Duodenal mucosa (tissue), 2 donors: ENCODE results near the gene LIPC.

Source experiments
- H3K27ac ChIP-seq: one replicate; pipeline ENCODE4 v1.7.0; 2013; ENCODE audit warnings: low read depth, low read length
- H3K27me3 ChIP-seq, 2 donors: one replicate each; pipeline ENCODE4 v1.7.0; 2013; ENCODE audit warnings: low read length in 2 of 2, control low read depth in 1 of 2; ENCODE audit not compliant: insufficient read depth in 2 of 2, control insufficient read depth in 1 of 2
- H3K36me3 ChIP-seq, 2 donors: one replicate each; pipeline ENCODE4 v1.7.0; 2013; ENCODE audit warnings: low read length in 2 of 2, control low read depth in 1 of 2; ENCODE audit not compliant: insufficient read depth in 2 of 2, control insufficient read depth in 1 of 2
- H3K4me1 ChIP-seq, 2 donors: one replicate each; pipeline ENCODE4 v1.7.0; 2013; ENCODE audit warnings: low read length in 2 of 2, control low read depth in 1 of 2; ENCODE audit not compliant: insufficient read depth in 2 of 2, control insufficient read depth in 1 of 2
- H3K4me3 ChIP-seq, 2 donors: one replicate each; pipeline ENCODE4 v1.7.0; 2013; ENCODE audit warnings: low read length in 2 of 2, low read depth in 1 of 2
- H3K9ac ChIP-seq, 2 donors: one replicate each; pipeline ENCODE4 v1.7.0; 2013; ENCODE audit warnings: low read length in 2 of 2, low read depth in 1 of 2
- H3K9me3 ChIP-seq, 2 donors: one replicate each; pipeline ENCODE4 v1.7.0; 2013; ENCODE audit warnings: low read length in 2 of 2, control low read depth in 1 of 2; ENCODE audit not compliant: control insufficient read depth in 1 of 2

LIPC gene

GRCh38 chr15:58441376-58442070, 9.7 kb downstream of the LIPC start:
- H3K9me3 ChIP-seq, result no peaks in the 10 kb centered on the region
- H3K9ac ChIP-seq, result peak overlapping the region in 1 of 2 donors; percentile 27
- peak overlapping the region in 1 of 2 donors; percentile 17 for H3K4me3 ChIP-seq
- H3K27me3 ChIP-seq, result no peaks in the 10 kb centered on the region
- peaks cover 47% of the 10 kb centered on the region in 2 donors for H3K4me1 ChIP-seq
- H3K27ac ChIP-seq, result peak overlapping the region; percentile 3
- H3K36me3 ChIP-seq, result no peaks in the 10 kb centered on the region

GRCh38 chr15:58442122-58442521, 10.3 kb downstream of the LIPC start:
- H3K4me1 ChIP-seq, result peaks cover 47 to 49% of the 10 kb centered on the region in 2 donors
- H3K9ac ChIP-seq, result peak overlapping the region in 1 of 2 donors; percentile 27

DNA sequence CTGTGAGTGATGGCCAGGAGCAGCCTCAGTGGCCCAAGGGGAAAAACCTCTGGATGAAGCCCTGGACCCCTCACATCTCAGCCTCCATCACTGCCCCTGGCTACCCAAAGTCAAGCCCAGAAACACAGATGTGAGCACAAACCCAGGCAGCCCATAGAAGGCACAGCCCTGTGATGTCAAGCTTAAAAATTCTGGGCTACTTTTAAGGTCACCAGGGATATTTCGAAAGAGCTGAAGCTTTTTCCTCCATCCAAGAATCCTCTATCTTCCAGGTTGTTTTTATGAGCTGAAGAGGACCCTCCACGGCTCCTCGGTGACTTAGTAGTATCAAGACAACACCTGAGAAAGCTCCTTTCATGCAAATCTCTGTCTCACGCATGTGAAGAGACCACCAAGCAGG, 11.5 kb downstream of the LIPC start:
- no peaks in the 10 kb centered on the region for H3K27me3 ChIP-seq
- H3K9ac ChIP-seq, result no peak overlapping the region
- peaks cover 59 to 60% of the 10 kb centered on the region in 2 donors for H3K4me1 ChIP-seq
- H3K4me3 ChIP-seq, result no peak overlapping the region
- H3K36me3 ChIP-seq, result no peaks in the 10 kb centered on the region
- no peaks in the 10 kb centered on the region for H3K9me3 ChIP-seq
- no peak overlapping the region for H3K27ac ChIP-seq

More at GRCh38 chr15:58442122-58442521, 10.3 kb downstream of the LIPC start:
- Histone ChIP-seq H3K4me3 (peak overlapping the region in 1 of 2 donors; percentile 17), H3K36me3 (no peaks in the 10 kb centered on the region), H3K27me3 (no peaks in the 10 kb centered on the region), H3K27ac (peak overlapping the region; percentile 3), H3K9me3 (no peaks in the 10 kb centered on the region)

GRCh38 chr15:58444056-58444455, 12.3 kb downstream of the LIPC start:
- peaks cover 65 to 68% of the 10 kb centered on the region in 2 donors for H3K4me1 ChIP-seq
- H3K27ac ChIP-seq, result no peak overlapping the region
- no peaks in the 10 kb centered on the region for H3K36me3 ChIP-seq

DNA sequence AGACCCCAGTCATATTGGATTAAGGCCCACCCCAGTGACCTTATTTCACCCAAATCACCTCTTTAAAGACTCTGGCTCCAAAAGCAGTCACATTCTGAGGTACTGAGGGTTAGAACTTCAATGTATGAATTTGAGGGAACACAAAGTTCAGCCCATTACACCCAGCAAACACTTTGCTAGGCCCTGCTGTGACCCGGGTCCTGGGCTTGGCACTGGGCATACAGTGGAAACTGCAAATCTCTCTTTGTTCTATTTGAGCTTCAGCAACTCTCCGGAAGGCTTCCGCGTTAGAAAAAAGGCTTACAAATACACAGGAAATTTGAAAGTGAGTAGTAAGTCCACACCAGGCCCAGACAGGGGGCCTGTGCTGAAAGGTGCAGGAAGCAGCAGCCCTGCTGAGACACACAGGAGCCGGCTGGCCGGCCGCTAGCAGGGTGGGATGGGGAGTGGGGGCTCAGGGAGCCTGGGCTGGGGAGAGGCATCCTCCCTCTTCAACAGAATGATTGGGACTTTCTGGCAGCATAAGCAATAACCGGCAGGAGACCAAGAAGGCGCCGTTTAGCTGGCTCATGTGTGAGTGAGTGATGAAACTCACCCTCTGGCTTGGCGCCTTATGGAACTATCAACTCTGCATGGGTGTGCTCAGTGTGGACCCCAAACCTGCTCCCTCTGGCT, 13.0 kb downstream of the LIPC start:
- Histone ChIP-seq H3K4me1 (peaks cover 62 to 63% of the 10 kb centered on the region in 2 donors), H3K36me3 (no peaks in the 10 kb centered on the region), H3K27me3 (no peaks in the 10 kb centered on the region), H3K9me3 (no peaks in the 10 kb centered on the region), H3K4me3 (no peak overlapping the region), H3K9ac (no peak overlapping the region), H3K27ac (no peak overlapping the region)

More at GRCh38 chr15:58444056-58444455, 12.3 kb downstream of the LIPC start:
- H3K27me3 ChIP-seq, result no peaks in the 10 kb centered on the region
- no peak overlapping the region for H3K4me3 ChIP-seq
- no peaks in the 10 kb centered on the region for H3K9me3 ChIP-seq
- H3K9ac ChIP-seq, result no peak overlapping the region

DNA sequence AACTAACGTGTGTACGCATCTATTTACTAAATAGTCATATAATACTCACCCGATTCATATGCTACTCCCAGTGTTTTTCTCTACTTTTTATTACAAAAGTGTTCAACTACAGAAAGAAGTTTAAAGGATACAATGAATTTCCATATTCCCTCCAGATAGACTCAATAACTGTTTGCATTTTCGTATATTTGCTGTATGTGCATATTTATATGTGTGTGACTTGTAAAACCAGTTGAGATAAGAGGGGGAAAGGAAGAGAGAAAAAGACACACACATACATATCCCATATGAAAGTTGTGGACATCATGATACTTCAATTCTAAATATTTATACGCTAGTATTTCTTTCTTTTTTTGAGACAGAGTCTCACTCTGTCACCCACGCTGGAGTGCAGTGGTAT, 14.1 kb downstream of the LIPC start:
- Histone ChIP-seq H3K9me3 (no peaks in the 10 kb centered on the region), H3K36me3 (no peaks in the 10 kb centered on the region), H3K27me3 (no peaks in the 10 kb centered on the region), H3K9ac (no peak overlapping the region), H3K27ac (no peak overlapping the region), H3K4me3 (no peak overlapping the region), H3K4me1 (peaks cover 52 to 54% of the 10 kb centered on the region in 2 donors)

DNA sequence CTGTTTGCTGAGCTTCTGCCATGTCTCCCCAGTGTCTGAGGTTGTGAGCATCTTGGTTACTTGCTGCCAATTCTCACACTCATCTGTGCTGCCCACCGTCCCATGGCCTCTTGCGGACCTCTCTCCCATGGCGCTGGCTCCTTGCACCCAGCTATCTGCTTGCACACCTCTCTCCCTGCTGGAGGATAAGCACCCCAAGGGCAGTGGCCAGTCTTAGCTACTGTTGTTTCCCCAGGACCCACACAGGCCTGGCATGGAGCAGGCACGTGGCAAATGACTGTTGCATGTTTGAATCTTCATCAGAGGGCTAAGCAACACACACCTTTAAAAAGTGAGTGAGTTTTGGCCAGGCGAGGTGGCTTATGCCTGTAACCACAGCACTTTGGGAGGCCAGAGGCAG, 14.7 kb downstream of the LIPC start:
- Histone ChIP-seq H3K9me3 (no peaks in the 10 kb centered on the region), H3K27me3 (no peaks in the 10 kb centered on the region), H3K4me3 (no peak overlapping the region), H3K9ac (no peak overlapping the region), H3K36me3 (no peaks in the 10 kb centered on the region), H3K27ac (no peak overlapping the region), H3K4me1 (peaks cover 47 to 48% of the 10 kb centered on the region in 2 donors)

DNA sequence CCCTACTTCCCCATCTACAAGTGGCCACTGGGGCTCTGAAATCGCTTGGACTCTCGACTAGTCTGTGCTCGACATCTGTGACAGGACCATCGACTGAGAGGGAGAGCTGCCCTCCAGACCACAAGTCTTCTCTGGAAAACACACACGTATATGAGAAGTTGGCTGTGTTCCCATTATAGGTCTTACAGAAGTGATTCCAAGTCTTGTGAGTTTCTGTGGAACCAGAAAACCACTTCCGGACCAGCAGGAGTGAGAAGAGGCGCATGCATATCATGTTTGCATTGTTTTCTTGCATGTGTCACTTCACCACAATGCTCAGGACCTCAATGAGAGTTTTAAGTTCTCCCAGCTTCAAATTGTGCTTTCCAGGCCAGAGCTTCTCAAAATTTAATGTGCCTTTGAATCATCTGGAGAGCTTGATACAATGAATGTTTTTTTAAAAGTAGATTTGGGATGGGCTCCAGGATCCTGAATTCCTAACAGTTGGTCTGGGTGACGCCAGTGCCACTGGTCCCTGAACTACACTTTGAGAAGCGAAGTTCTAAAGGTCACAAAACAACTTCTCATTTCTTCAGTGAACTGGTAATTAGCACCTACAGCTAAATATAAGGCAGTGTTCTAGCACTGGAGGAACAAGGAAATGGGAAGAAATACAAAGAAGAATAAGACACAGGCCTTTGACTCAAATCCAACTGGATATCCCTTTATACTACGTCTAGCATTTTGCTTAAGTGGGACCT, 15.7 kb downstream of the LIPC start:
- Histone ChIP-seq H3K4me1 (peaks cover 38 to 39% of the 10 kb centered on the region in 2 donors), H3K27ac (peak overlapping the region; percentile 17), H3K9ac (no peak overlapping the region), H3K9me3 (no peaks in the 10 kb centered on the region), H3K4me3 (no peak overlapping the region), H3K27me3 (no peaks in the 10 kb centered on the region), H3K36me3 (no peaks in the 10 kb centered on the region)

- H3K4me1 ChIP-seq, result peaks cover 30 to 31% of the 10 kb centered on the region in 2 donors
- H3K27me3 ChIP-seq, result no peaks in the 10 kb centered on the region
- H3K9ac ChIP-seq, result no peak overlapping the region
- peak overlapping the region; percentile 17 for H3K27ac ChIP-seq
- H3K4me3 ChIP-seq, result no peak overlapping the region
- no peaks in the 10 kb centered on the region for H3K36me3 ChIP-seq
- no peaks in the 10 kb centered on the region for H3K9me3 ChIP-seq
These were observed 16.5 kb downstream of the LIPC start for GRCh38 chr15:58448331-58448730.

GRCh38 chr15:58448906-58449305, 17.1 kb downstream of the LIPC start:
- Histone ChIP-seq H3K27ac (no peak overlapping the region), H3K9ac (no peak overlapping the region)

More at GRCh38 chr15:58448906-58449305, 17.1 kb downstream of the LIPC start:
- Histone ChIP-seq H3K4me1 (peaks cover 26 to 28% of the 10 kb centered on the region in 2 donors), H3K9me3 (no peaks in the 10 kb centered on the region), H3K4me3 (no peak overlapping the region), H3K36me3 (no peaks in the 10 kb centered on the region), H3K27me3 (no peaks in the 10 kb centered on the region)
